Tibial artery (tissue), 4 donors: ENCODE data around the gene NUP35.
"Not testable (repeated sequence)": the region's sequence is repeated elsewhere in the genome, so short reads cannot be mapped to it uniquely, and the experiment has no call there.

Source experiments
- DNase-seq, 2 donors: peaks; one replicate each; pipeline ENCODE4 v3.0.0-alpha.2; 2019
- H3K27ac ChIP-seq, 2 donors: fragments of 200-600 bp; sonication (generic) in 1 of 2; 1 replicate in 1 of 2; 2 replicates in 1 of 2; pipeline ENCODE4 v1.5.1; 2018 to 2019; ENCODE audit warnings: mild to moderate bottlenecking in 1 of 2
- H3K27me3 ChIP-seq, 2 donors: fragments of 200-600 bp; sonication (generic) in 1 of 2; one replicate each; pipeline versions ENCODE4 v1.5.1 to v1.6.0; 2016 to 2019
- H3K36me3 ChIP-seq, 3 donors: fragments of 200-600 bp; sonication (generic) in 2 of 3; one replicate each; pipeline ENCODE4 v1.5.1; 2016 to 2019; ENCODE audit warnings: mild to moderate bottlenecking in 2 of 3
- H3K4me1 ChIP-seq, 4 donors: fragments of 200-600 bp; sonication (generic) in 2 of 4; 1 replicate in 3 of 4; 2 replicates in 1 of 4; pipeline ENCODE4 v1.5.1; 2016 to 2019
- H3K4me3 ChIP-seq, 2 donors: fragments of 200-600 bp; sonication (generic) in 1 of 2; 1 replicate in 1 of 2; 2 replicates in 1 of 2; pipeline ENCODE4 v1.5.1; 2018 to 2019; ENCODE audit warnings: mild to moderate bottlenecking in 2 of 2
- H3K9me3 ChIP-seq, 3 donors: fragments of 200-600 bp; sonication (generic) in 1 of 3; one replicate each; pipeline ENCODE4 v1.5.1; 2016 to 2019
- intact Hi-C: fragments of 100-400 bp; cut with DNase I; formaldehyde crosslinking; loops from one replicate; pipeline ENCODE4 v1.15.0; 2023; ENCODE audit warnings: low total_unique reads
- TF ChIP-seq, protein P1 (sequence below), 2 experiments: fragments of 200-600 bp in 1 of 2; fragments of 450-650 bp in 1 of 2; IDR thresholded peaks; one replicate each; pipeline ENCODE4 v1.5.1; 2017 to 2019; ENCODE audit warnings: antibody characterized with exemption in 2 of 2, mild to moderate bottlenecking in 1 of 2, moderate library complexity in 1 of 2

Gene NUP35

DNA sequence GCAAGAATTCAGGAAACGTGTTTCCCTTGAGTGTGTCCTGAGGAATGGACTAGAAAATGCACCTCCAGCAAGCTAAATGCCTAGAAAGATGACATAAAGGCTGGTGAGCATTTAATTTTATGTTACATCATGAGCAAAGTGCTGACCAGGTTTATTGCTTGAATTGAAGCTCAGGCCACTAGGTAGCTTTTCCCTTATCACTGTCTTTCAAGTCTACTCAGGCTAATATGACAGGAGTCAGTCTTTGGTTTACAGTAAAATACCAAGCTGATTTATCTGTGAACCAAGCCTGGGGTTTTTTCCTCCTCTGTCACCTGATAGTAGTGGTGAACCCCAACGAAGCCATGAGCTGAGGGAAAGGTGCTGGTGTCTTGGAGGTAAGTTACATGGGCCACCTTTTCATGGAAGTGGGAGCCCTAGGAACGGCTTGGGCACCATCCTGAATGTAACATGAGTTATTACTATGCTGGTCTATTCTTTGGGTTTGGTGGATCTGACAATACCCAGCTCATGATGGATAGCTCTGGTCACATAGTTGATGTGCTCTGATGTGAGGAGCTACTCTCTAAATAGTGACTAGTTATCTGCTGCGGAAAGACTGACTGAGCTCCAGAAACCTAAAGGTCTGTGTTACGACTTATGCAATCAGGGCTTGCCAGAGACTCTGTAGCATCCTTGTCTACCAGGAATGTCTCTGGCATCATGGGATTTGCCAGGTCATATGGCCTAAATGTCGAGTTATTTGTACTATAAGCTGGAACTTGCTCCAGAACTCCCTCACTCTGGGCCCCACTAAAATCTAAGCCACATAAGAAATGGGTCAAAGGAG, 39.8 kb downstream of the NUP35 start:
- Histone ChIP-seq H3K4me3 (no peak overlapping the region), H3K27ac (no peak overlapping the region), H3K27me3 (no peaks in the 10 kb centered on the region), H3K9me3 (no peaks in the 10 kb centered on the region), H3K4me1 (no peaks in the 10 kb centered on the region), H3K36me3 (peaks cover 43 to 48% (median 43%) of the 10 kb centered on the region in 3 donors)
- intact Hi-C loops: no loop called here
- no peak for DNase-seq
- TF ChIP-seq, protein P1, sequence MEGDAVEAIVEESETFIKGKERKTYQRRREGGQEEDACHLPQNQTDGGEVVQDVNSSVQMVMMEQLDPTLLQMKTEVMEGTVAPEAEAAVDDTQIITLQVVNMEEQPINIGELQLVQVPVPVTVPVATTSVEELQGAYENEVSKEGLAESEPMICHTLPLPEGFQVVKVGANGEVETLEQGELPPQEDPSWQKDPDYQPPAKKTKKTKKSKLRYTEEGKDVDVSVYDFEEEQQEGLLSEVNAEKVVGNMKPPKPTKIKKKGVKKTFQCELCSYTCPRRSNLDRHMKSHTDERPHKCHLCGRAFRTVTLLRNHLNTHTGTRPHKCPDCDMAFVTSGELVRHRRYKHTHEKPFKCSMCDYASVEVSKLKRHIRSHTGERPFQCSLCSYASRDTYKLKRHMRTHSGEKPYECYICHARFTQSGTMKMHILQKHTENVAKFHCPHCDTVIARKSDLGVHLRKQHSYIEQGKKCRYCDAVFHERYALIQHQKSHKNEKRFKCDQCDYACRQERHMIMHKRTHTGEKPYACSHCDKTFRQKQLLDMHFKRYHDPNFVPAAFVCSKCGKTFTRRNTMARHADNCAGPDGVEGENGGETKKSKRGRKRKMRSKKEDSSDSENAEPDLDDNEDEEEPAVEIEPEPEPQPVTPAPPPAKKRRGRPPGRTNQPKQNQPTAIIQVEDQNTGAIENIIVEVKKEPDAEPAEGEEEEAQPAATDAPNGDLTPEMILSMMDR (IDR thresholded peaks at IDR 0.05): no peak

DNA sequence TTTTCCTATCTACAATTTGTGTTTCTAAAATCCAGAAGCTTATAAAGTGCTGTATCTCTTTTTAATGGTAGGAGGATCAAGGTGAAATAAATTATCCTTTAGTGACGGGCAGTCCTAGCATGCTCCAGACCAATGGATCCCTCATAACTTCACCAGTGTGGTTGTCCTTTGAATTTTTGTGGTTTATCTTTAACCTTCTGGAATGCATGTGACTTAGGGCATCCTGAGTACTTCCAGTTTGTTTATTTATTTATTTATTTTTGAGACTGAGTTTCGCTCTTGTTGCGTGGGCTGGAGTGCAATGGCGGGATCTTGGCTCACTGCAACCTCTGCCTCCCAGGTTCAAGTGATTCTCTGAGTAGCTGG, 40.4 kb downstream of the NUP35 start:
- H3K36me3 ChIP-seq: peaks cover 37 to 48% (median 38%) of the 10 kb centered on the region in 3 donors
- intact Hi-C loops: no loop called here

DNA sequence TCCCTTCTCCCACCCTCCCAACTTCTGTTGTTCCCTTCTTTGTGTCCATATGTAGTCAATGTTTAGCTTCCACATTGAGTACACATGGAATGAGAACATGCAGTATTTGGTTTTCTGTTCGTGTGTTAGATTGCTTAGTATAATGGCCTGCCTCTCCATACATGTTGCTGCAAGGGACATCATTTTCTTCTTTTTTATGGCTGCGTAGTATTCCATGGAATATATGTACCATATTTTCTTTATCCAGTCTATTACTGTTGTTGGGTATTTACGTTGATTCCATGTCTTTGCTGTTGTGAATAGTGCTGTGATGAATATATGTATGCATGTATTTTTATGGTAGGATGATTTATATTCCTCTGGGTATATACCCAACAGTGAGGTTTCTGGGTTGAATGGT, 42.0 kb downstream of the NUP35 start:
- DNase-seq: no peak
- H3K27me3 ChIP-seq: no peaks in the 10 kb centered on the region
- H3K9me3 ChIP-seq: no peaks in the 10 kb centered on the region
- H3K36me3 ChIP-seq: peaks cover 23 to 40% (median 24%) of the 10 kb centered on the region in 3 donors
- no peak overlapping the region for H3K4me3 ChIP-seq
- TF ChIP-seq, protein P1 (IDR thresholded peaks at IDR 0.05): no peak
- H3K27ac ChIP-seq: no peak overlapping the region
- intact Hi-C loops: no loop called here
- no peaks in the 10 kb centered on the region for H3K4me1 ChIP-seq

More for the DNA sequence above, 40.4 kb downstream of the NUP35 start:
- no peak for DNase-seq
- no peaks in the 10 kb centered on the region for H3K4me1 ChIP-seq
- TF ChIP-seq, protein P1 (IDR thresholded peaks at IDR 0.05): no peak
- H3K27ac ChIP-seq: no peak overlapping the region
- H3K9me3 ChIP-seq: no peaks in the 10 kb centered on the region
- no peak overlapping the region for H3K4me3 ChIP-seq
- no peaks in the 10 kb centered on the region for H3K27me3 ChIP-seq

DNA sequence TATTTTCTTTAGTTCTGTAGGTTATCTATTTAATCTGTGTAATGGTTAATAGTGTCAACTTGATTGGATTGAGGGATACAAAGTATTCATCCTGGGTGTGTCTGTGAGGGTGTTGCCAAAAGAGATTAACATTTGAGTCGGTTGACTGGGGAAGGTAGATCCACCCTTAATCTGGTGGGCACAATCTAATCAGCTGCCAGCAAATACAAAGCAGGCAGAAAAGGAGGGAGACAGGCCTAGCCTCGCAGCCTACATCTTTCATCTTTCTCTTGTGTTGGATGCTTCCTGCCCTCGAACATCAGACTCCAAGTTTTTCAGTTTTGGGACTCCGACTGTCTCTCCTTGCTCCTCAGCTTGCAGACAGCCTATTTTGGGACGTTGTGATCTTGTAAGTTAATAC, 42.7 kb downstream of the NUP35 start:
- intact Hi-C loops, H3K9me3 ChIP-seq, H3K27ac ChIP-seq, H3K4me3 ChIP-seq, H3K4me1 ChIP-seq, H3K27me3 ChIP-seq, DNase-seq: not testable (repeated sequence)
- peaks cover 16 to 34% (median 17%) of the 10 kb centered on the region in 3 donors for H3K36me3 ChIP-seq

DNA sequence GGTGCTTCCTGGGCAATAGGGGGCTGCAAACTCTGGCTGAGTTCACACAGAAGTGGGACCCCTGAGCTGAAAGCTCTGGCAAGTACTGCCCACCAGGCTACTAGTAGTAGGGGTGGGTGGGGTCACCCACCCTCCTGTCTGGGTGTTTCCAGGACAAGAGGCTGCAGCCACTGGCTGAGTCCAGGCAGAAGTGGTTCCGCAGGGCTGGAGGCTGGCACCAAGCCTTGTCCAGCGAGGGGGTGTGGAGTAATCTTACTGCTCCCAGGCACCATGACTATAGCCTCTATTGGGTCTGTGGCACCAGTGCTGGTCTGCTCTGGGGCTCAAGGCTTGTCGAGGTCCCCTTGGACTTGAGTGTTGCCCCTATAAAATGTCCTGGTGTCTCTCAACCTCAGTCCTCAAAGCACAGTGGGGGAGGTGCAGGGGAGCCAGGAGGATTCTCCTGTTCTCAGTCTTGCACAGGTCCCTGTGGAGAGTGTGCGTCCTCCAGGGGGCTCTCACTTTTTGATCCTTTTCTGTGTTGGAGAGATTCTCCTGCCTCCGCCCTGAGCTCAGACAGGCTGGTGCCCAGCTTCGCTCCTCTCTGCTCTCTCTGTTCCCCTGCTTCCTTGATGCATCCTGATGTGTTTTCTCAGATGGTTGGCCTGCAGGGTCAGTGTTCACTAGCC, 48.1 kb downstream of the NUP35 start:
- no peak for DNase-seq
- no peaks in the 10 kb centered on the region for H3K9me3 ChIP-seq

More for the DNA sequence above, 48.1 kb downstream of the NUP35 start:
- Histone ChIP-seq H3K4me1 (no peaks in the 10 kb centered on the region), H3K4me3 (no peak overlapping the region), H3K27ac (no peak overlapping the region), H3K36me3 (peaks cover 0 to 4% (median 0%) of the 10 kb centered on the region in 3 donors), H3K27me3 (no peaks in the 10 kb centered on the region)
- intact Hi-C loops: no loop called here
- TF ChIP-seq, protein P1 (IDR thresholded peaks at IDR 0.05): no peak
